Neural progenitor cell (in vitro differentiated cells): ENCODE data around the gene CHMP5. TPM values are rescaled to one million over a fixed set of nuclear protein-coding genes. Genes with fewer than 3 reads are reported as not detected.

Experiments used
- DNase-seq: peaks from one replicate; pipeline ENCODE4 v3.0.0-alpha.2; 2016; ENCODE audit warnings: low spot score
- H2AFZ ChIP-seq: fragments of 200-600 bp; sonication (generic); replicated peaks from 2 replicates; pipeline ENCODE4 v1.6.1; 2016; ENCODE audit warnings: antibody characterized with exemption
- H3F3A ChIP-seq: fragments of 200-600 bp; sonication (generic); 2 replicates; pipeline ENCODE4 v1.6.1; 2016; ENCODE audit warnings: antibody characterized with exemption, low read depth
- H3K27ac ChIP-seq: fragments of 200-600 bp; sonication (generic); 2 replicates; pipeline ENCODE4 v1.5.1; 2016; ENCODE audit warnings: mild to moderate bottlenecking
- H3K27me3 ChIP-seq: fragments of 200-600 bp; sonication (generic); 2 replicates; pipeline ENCODE4 v1.6.1; 2016; ENCODE audit warnings: mild to moderate bottlenecking, moderate library complexity
- H3K36me3 ChIP-seq: fragments of 200-600 bp; sonication (generic); 2 replicates; pipeline ENCODE4 v1.5.1; 2016
- H3K4me1 ChIP-seq: fragments of 200-600 bp; sonication (generic); 2 replicates; pipeline ENCODE4 v1.6.1; 2016; ENCODE audit warnings: mixed run types
- H3K4me2 ChIP-seq: fragments of 200-600 bp; sonication (generic); 2 replicates; pipeline ENCODE4 v1.6.1; 2016
- H3K4me3 ChIP-seq: fragments of 200-600 bp; sonication (generic); 2 replicates; pipeline ENCODE4 v1.5.1; 2016
- H3K79me2 ChIP-seq: fragments of 200-600 bp; sonication (generic); 2 replicates; pipeline ENCODE4 v1.6.1; 2016; ENCODE audit warnings: low read depth
- H3K9ac ChIP-seq: fragments of 200-600 bp; sonication (generic); 2 replicates; pipeline ENCODE4 v1.6.1; 2016
- H3K9me3 ChIP-seq: fragments of 200-600 bp; sonication (generic); 2 replicates; pipeline ENCODE4 v1.5.1; 2016; ENCODE audit warnings: low read depth
- H4K20me1 ChIP-seq: fragments of 200-600 bp; sonication (generic); 2 replicates; pipeline ENCODE4 v1.6.1; 2016; ENCODE audit warnings: low read depth
- H3K27ac Mint-ChIP-seq: 3 replicates; pipeline ENCODE4 v1.8.0; 2021; ENCODE audit warnings: mixed read lengths
- H3K27me3 Mint-ChIP-seq: 2 replicates; pipeline ENCODE4 v1.8.0; 2022; ENCODE audit warnings: low read depth, mild to moderate bottlenecking, inconsistent platforms, moderate library complexity, mixed read lengths; ENCODE audit not compliant: insufficient read depth
- H3K36me3 Mint-ChIP-seq: 3 replicates; pipeline ENCODE4 v1.8.0; 2021; ENCODE audit warnings: mixed read lengths
- H3K4me1 Mint-ChIP-seq: 3 replicates; pipeline ENCODE4 v1.8.0; 2021; ENCODE audit warnings: mixed read lengths
- H3K4me3 Mint-ChIP-seq: 3 replicates; pipeline ENCODE4 v1.8.0; 2021; ENCODE audit warnings: mild to moderate bottlenecking, moderate library complexity, mixed read lengths
- H3K9me3 Mint-ChIP-seq: 3 replicates; pipeline ENCODE4 v1.8.0; 2020; ENCODE audit warnings: mixed read lengths
- EZH2 ChIP-seq: fragments of 200-600 bp; sonication (generic); IDR thresholded peaks from 2 replicates; pipeline ENCODE4 v1.6.1; 2017; ENCODE audit warnings: antibody characterized with exemption, mild to moderate bottlenecking, moderate library complexity
- EZH2phosphoT487 ChIP-seq: fragments of 200-600 bp; sonication (generic); IDR thresholded peaks from 2 replicates; pipeline ENCODE4 v1.6.1; 2017; ENCODE audit warnings: antibody characterized with exemption
- total RNA-seq: library from RNA; depleted of rRNA; stranded (reverse); fragments of >200 nt; gene quantifications from 2 replicates; pipeline ENCODE4 v1.2.3, GENCODE V29; 2015; ENCODE audit warnings: low replicate concordance
- TF ChIP-seq, protein P1 (sequence below): fragments of 200-600 bp; sonication (generic); IDR thresholded peaks from 2 replicates; pipeline ENCODE4 v1.5.1; 2017; ENCODE audit warnings: antibody characterized with exemption, mild to moderate bottlenecking

CHMP5 gene
- total RNA-seq, 1 donor from 2014 or later = 135 TPM

DNA sequence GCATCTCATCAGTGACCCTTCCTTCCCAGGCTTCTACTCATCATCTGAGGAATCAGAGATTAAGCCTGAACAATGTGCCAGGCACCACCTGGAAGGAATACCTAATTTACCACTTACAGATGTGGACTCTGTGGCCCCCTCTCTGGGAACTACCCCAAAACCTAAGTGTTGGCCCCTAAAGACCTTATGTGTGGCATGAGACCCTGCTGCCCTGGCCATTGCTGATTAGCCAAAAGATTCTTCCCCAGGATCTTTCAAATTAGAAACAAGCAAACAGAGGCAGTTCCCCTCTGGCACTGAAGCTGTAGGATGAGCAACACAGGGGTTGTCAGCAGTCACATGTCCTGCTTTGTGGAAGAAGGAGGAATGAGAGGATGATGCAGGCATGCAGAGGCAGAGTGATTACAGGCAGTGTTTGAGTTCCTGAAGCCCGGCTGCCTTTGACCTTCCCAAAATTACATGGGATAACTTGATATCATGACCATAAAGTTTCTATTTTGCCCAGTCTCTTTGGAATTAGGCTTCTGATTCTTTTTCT lies 14.3 kb upstream of the CHMP5 start:
- no peak overlapping the region for H3K9ac ChIP-seq
- H3K36me3 Mint-ChIP-seq = peaks cover 14% of the 10 kb centered on the region
- no peaks in the 10 kb centered on the region for H3K27me3 Mint-ChIP-seq

DNA sequence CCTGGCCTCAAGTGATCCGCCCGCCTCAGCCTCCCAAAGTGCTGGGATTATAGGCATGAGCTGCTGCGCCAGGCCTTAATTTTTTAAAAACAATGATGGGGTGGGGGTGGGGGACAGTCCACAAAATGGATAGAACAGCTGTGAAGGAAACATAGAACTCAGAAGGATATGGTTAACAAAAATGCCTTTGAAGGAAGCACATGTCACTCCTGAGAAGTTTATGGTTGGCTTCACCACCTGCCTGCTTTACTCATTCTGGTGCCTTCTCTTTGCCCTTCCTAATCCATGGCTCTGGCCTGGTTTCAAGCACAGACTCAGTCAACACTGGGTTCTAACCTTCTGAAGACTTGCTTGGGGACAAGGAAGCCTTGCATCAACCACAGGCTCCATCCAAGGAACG lies 10.6 kb upstream of the CHMP5 start:
- H2AFZ ChIP-seq = no peak overlapping the region
- no peak overlapping the region for H3K9ac ChIP-seq
- no peaks in the 10 kb centered on the region for H3K27me3 Mint-ChIP-seq
- no peaks in the 10 kb centered on the region for H3K36me3 ChIP-seq
- peaks cover 22% of the 10 kb centered on the region for H3K36me3 Mint-ChIP-seq
- H3K4me1 ChIP-seq = no peaks in the 10 kb centered on the region
- no peaks in the 10 kb centered on the region for H3K4me1 Mint-ChIP-seq
- no peaks in the 10 kb centered on the region for H3F3A ChIP-seq
- no peak for TF ChIP-seq EZH2phosphoT487
- TF ChIP-seq EZH2 = no peak
- TF ChIP-seq, protein P1, sequence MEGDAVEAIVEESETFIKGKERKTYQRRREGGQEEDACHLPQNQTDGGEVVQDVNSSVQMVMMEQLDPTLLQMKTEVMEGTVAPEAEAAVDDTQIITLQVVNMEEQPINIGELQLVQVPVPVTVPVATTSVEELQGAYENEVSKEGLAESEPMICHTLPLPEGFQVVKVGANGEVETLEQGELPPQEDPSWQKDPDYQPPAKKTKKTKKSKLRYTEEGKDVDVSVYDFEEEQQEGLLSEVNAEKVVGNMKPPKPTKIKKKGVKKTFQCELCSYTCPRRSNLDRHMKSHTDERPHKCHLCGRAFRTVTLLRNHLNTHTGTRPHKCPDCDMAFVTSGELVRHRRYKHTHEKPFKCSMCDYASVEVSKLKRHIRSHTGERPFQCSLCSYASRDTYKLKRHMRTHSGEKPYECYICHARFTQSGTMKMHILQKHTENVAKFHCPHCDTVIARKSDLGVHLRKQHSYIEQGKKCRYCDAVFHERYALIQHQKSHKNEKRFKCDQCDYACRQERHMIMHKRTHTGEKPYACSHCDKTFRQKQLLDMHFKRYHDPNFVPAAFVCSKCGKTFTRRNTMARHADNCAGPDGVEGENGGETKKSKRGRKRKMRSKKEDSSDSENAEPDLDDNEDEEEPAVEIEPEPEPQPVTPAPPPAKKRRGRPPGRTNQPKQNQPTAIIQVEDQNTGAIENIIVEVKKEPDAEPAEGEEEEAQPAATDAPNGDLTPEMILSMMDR = no peak
- H3K4me3 ChIP-seq = no peak overlapping the region
- H3K79me2 ChIP-seq = no peaks in the 10 kb centered on the region
- H3K27ac ChIP-seq = no peak overlapping the region
- H3K27ac Mint-ChIP-seq = no peak overlapping the region
- no peaks in the 10 kb centered on the region for H3K9me3 Mint-ChIP-seq
- no peaks in the 10 kb centered on the region for H3K27me3 ChIP-seq
- no peak overlapping the region for H3K4me3 Mint-ChIP-seq
- no peaks in the 10 kb centered on the region for H4K20me1 ChIP-seq
- DNase-seq = no peak
- H3K4me2 ChIP-seq = no peak overlapping the region
- no peaks in the 10 kb centered on the region for H3K9me3 ChIP-seq

More for the DNA sequence above, 14.3 kb upstream of the CHMP5 start:
- H3K4me3 ChIP-seq = no peak overlapping the region
- H3K4me2 ChIP-seq = no peak overlapping the region
- H3K27ac ChIP-seq = no peak overlapping the region
- DNase-seq = no peak
- TF ChIP-seq, protein P1 = no peak
- TF ChIP-seq EZH2phosphoT487 (no peak), EZH2 (no peak)
- Mint-ChIP-seq H3K27ac (no peak overlapping the region), H3K9me3 (no peaks in the 10 kb centered on the region), H3K4me1 (no peaks in the 10 kb centered on the region), H3K4me3 (no peak overlapping the region)
- H3K36me3 ChIP-seq = no peaks in the 10 kb centered on the region
- no peaks in the 10 kb centered on the region for H3K4me1 ChIP-seq
- H3K79me2 ChIP-seq = no peaks in the 10 kb centered on the region
- no peaks in the 10 kb centered on the region for H3K9me3 ChIP-seq
- no peaks in the 10 kb centered on the region for H4K20me1 ChIP-seq
- no peaks in the 10 kb centered on the region for H3K27me3 ChIP-seq
- no peaks in the 10 kb centered on the region for H3F3A ChIP-seq
- no peak overlapping the region for H2AFZ ChIP-seq

DNA sequence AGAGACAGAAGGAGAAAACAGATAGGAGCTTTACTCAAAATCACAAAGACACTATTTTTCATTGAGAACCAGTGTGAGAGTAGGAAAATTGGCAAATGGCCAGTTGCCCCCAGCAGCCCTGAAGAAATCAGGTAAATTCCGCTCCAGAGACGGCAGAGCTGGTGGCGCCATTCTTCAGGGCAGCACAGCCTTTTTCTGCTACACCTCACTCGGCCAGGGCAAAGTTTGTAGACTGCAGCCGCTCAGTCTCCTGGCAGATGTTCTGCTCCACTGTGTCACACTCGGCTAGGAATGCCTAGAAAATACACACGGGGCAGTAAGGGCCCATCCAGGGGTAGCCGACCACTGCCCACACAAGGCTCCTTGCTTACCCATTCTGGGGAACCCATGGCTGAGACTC lies 9.8 kb upstream of the CHMP5 start:
- H3K4me3 Mint-ChIP-seq = no peak overlapping the region
- no peaks in the 10 kb centered on the region for H3K9me3 Mint-ChIP-seq
- H3K27me3 Mint-ChIP-seq = no peaks in the 10 kb centered on the region
- Histone ChIP-seq H3K27ac (no peak overlapping the region), H3K9me3 (no peaks in the 10 kb centered on the region), H3K79me2 (no peaks in the 10 kb centered on the region), H3K4me3 (no peak overlapping the region), H3F3A (no peaks in the 10 kb centered on the region), H3K9ac (no peak overlapping the region), H4K20me1 (no peaks in the 10 kb centered on the region), H3K27me3 (no peaks in the 10 kb centered on the region), H3K4me2 (no peak overlapping the region), H2AFZ (no peak overlapping the region), H3K4me1 (no peaks in the 10 kb centered on the region), H3K36me3 (no peaks in the 10 kb centered on the region)
- TF ChIP-seq EZH2 = no peak
- TF ChIP-seq, protein P1 = no peak
- no peak for TF ChIP-seq EZH2phosphoT487
- no peak for DNase-seq
- no peaks in the 10 kb centered on the region for H3K4me1 Mint-ChIP-seq
- peaks cover 24% of the 10 kb centered on the region for H3K36me3 Mint-ChIP-seq
- H3K27ac Mint-ChIP-seq = no peak overlapping the region
